NCI-H748 (cell line): ENCODE results near the gene CACNA1E.

Source experiments
- DNase-seq: peaks from one replicate; lab custom pipeline; 2025; ENCODE audit not compliant: unreplicated experiment; lab: John Stamatoyannopoulos, UW

CACNA1E gene

DNA sequence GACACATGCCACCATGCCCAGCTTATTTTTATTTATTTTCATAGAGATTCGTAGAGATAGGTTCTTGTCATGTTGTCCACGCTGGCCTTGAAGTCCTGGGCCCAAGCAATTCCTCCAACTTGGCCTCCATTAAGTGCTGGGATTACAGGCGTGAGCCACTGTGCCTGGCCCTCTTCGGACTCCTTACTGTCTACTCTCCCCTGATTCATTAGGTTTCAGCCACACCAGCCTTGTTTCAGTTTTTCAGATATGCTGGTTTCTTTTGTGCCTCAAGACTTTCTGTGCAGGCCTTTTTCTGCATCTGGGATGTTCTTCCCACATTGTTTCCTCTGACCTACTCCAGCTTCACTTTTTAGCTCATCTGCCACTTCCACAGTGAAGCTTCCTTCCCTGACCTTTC lies 85.4 kb downstream of the CACNA1E start:
- no peak for DNase-seq

DNA sequence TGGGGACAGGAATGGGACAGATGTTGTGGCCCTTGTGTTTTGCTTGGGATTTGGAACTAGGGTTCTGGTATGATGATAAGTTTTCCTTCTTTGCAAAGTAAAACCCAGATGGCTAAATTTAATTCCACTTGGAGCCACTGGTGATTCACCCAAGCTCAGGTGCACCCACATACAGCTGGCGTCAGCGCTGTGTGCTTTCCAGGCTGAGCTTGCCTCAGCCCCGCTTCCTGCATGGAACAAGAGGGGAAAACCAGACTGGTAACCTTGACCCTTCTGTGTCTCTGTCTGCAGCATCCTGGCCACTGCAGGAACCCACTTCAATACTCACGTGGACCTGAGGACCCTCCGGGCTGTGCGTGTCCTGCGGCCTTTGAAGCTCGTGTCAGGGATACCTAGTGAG lies 94.2 kb downstream of the CACNA1E start:
- DNase-seq, result no peak

DNA sequence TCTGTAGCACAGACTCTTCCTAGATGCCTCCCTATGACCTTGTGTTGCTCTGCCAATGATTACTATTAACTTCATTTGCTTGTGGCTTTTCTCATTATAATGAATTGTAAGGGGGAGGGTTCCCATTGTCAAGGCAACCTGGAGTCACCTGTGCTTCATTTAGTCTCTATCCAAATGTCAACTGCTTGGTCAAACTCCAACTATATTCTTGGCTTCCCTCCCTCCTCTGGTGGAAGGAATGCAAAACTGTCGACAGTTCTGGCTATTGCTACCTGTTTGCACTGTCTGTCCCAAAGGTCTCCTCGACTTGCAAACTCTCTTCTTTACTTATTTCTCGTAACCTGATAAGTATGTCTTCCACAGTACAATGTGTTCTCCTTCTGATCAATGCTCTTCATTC lies 100.3 kb downstream of the CACNA1E start:
- DNase-seq, result no peak

DNA sequence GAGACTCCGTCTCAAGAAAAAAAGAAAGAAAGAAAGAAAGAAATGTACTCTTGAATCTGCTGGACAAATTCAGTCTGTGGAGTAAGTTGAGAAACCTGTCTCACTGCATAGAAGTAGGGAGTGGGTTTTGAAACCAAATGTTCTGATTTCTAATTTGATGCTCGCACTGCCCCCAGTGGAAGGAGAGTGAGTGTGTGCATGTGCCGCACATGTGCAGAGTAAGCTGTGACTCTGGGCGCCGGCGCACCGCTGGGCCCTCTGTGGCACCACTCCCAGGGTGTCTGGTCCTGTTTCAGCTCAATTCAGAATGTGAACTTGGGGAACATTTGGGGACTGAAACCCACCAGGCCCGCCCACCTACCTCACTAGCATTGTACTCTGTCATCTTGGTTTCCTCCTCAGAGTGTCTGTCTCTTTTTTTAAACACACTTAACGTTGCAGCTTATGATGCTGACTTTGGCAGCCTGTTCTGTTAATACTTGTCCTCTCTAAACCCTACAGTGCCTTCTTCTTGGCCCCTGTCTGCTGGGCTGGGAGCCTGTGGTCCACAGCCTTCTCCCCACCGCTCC lies 104.6 kb downstream of the CACNA1E start:
- no peak for DNase-seq

DNA sequence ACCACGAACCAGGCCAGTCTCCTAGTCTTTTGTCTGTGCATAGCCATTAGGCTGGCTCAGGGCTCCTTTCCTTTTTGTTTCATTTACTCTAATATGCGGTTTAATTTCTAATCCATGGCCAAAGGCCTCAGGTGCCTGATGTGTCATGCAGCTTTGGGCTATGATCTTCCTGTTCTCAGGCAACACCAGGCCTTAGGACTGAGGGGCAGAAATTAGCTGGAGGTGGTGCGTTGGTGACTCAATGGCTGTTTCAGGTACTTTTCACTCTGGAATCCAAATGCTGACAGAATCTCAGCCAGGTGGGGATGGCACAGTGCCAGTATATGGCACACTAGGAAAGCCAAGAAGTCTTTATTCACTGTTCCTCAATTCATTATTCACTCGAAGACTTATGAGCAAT lies 105.3 kb downstream of the CACNA1E start:
- DNase-seq, result no peak

DNA sequence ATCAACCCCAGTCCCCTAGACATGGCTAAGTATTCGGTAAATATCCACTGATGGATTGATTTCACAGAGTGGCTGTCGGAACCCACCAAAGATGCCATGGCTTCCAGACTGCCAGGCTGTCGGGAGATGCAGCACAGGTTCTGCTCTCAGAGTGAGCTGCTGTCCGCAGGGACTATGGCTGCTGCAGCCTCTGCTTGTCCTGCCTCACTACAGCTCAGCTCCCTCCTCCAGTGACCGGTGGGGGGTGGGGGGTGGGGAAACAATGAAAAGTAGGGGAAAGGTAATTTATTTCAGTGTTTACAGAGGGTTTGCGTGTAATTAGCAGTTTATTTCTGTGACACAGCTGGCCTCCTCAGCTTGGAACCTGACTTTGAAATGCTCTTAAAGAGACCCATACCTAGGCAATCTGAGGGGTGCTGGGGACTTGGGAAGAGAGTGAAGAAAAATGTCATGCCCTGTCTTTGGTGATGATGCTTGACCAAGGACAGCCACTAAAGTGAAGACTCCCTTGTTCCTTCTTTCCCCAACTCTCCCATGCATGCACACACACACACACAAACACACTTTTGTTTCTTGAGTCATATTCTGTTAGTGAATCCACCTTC lies 109.0 kb downstream of the CACNA1E start:
- peak; percentile 59 for DNase-seq

GRCh38 chr1:181593042-181593441 lies 109.7 kb downstream of the CACNA1E start:
- DNase-seq, result no peak

- no peak for DNase-seq
These were observed 111.2 kb downstream of the CACNA1E start for GRCh38 chr1:181594553-181594952.

GRCh38 chr1:181595234-181595633 lies 111.9 kb downstream of the CACNA1E start:
- DNase-seq, result no peak

GRCh38 chr1:181601186-181601950 lies 118.1 kb downstream of the CACNA1E start:
- DNase-seq, result no peak

DNA sequence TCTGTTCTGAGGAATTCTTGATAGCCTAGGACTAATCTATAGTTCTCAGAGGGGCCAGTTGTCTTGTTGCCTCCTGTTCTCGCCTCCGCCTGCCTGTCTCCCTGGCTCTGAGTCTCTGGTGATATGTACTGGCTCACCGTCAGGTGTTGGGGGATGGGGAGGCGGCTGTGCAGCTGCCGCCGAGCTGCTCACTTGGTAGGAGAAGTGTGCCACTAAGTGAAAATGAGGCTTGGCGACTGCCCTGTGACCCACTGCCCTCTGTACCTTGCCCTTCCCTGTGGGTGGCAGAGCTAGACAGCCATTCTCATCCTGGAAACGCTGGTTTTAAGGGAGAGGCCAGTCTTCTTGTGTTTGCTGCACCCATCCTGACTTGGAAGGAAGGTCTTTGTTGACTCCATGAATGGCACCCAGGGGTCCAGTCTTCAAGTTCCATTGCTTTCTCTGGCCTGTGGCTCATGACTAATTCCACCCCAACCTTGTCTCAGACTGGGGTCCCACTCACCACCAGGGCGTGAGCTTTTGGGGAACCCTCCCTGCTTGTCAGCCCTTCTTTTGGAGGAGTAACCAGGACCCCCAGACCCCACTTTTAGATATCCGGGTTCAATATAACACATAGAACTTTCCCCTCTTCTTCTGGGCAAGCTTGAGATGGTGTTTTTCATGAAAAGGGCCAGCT lies 120.6 kb downstream of the CACNA1E start:
- no peak for DNase-seq

- DNase-seq, result peak; percentile 2
These were observed 121.3 kb downstream of the CACNA1E start for GRCh38 chr1:181604482-181605249.

- DNase-seq, result no peak
These were observed 124.2 kb downstream of the CACNA1E start for GRCh38 chr1:181607524-181607923.

DNA sequence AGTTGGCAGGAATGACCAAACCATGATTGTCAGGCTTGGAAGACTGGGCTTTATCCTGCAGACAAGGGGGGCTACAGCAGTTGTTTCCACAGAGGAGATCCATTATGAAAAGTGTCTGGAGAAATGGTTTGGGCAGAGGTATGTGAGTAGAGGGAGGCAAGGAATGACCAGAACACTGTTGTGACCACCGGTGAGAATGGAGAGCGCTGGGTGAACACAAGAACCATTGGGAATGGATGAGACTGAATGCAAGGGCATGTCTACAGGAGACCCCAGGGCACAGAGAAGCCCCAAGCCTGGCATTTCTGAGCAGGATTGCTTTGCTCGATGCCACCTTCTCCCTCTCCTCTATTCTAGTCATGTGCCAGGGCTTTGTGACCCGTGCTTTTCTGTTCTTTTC lies 125.1 kb downstream of the CACNA1E start:
- no peak for DNase-seq

GRCh38 chr1:181608948-181609347 lies 125.6 kb downstream of the CACNA1E start:
- no peak for DNase-seq

DNA sequence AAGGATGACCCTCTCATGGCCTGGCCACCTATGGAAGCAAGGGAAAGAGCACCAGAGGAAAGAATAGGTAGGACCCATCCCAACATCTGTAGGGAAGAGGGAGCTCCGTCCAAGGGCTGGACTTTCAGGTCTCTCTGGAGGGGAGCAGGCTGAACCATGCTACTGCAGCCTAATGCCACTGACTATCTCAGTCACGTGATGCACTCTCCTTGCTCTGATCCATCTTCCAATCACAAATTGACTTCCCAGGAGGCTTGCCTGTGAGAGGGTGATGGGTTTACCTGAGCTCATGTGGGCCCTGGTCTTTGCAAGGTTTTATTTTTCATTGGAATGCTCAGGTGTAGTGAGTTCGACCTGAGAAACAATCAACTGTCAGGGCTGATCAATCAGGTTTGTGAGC lies 128.8 kb downstream of the CACNA1E start:
- no peak for DNase-seq

DNA sequence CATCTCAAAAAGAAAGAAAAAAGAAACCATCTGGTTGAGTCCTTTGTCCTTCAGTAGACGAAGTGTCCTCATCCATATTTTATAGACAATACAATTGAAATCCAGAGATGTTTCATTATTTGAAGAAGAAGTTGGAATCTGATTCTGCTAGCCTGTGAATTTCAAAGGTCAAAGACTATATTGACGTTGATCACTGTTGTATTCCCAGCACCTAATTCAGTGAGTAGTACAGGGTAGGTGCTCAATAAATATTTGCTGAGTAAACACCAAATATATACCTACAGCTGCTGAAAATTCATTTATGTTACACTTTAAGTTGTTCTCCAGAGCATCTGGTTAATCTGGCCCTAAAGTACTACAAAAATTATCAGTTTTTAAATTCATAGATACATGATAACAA lies 135.2 kb downstream of the CACNA1E start:
- no peak for DNase-seq

DNA sequence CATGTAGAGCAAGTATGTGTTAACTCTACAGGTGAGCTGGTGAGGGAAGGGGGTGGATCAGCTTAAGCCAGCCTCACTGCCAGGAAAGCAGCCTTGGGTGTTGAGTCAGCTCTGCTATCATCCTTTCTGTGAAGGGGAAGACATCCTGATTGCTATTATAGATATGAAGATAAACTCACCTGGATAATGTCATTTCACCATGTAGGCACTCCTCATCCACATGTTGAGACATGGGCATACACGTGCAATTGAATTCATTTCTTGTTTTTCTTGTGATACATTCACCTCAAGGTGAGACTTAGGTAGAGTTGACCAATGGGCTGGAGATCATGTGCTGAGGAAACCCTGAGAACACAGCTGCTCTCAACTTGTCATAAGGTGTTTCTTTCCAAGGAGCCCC lies 136.9 kb downstream of the CACNA1E start:
- no peak for DNase-seq

GRCh38 chr1:181623850-181624249 lies 140.5 kb downstream of the CACNA1E start:
- peak; percentile 11 for DNase-seq

GRCh38 chr1:181626279-181626938 lies 143.1 kb downstream of the CACNA1E start:
- no peak for DNase-seq

DNA sequence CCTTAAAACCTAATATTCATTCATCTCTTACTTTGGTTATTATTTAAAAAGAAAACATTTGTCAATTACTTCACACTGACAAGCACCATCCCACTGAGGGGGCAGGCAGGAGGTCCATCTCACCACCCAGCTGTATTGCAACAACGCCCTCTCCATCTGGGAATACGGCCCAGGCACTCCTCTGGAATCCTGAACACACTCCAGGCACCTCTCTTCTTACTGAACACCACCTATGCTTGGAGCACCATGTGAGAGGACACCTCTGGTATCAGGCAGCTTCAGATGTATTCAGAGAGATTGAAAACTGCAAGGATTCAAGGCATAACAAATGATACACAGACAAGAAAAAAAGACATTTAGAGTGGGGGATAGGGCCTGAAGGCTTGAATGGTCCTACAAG lies 147.1 kb downstream of the CACNA1E start:
- no peak for DNase-seq
